HFF-Myc (cell line): ENCODE data around the gene PDZRN4.

Experiments
- DNase-seq: peaks from one replicate; pipeline ENCODE4 v3.0.0-alpha.2; 2011; ENCODE audit warnings: low read depth; ENCODE audit errors: extremely low read depth
- H3K4me3 ChIP-seq: replicated peaks from 2 replicates; pipeline ENCODE4 v1.5.1; 2011; ENCODE audit warnings: low read depth, mild to moderate bottlenecking, control low read depth, low read length
- TF ChIP-seq, protein P1 (sequence below): IDR thresholded peaks from 2 replicates; pipeline ENCODE4 v1.5.1; 2012; ENCODE audit warnings: mild to moderate bottlenecking, low read depth, low read length, control low read depth; ENCODE audit errors: missing control alignments

PDZRN4 gene

DNA sequence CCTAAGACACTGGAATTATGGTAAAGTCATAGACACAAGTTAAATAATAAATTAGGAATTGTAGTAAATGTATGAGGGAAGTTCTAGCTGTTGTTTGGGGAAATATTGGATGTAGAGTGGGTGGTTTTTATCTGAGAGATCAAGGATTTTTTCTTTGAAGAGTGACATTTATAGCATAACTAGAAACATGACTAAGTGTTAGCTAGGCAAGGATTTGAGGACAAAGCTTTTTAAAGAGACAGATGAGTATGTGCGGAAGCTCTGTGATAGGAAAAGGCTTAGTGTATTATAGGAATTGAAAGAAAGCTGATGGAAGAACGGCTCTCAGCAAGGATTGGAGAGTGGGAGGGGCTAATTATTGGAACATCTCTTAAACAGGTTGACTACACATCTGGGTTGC is 24.5 kb downstream of the PDZRN4 start:
- TF ChIP-seq, protein P1, sequence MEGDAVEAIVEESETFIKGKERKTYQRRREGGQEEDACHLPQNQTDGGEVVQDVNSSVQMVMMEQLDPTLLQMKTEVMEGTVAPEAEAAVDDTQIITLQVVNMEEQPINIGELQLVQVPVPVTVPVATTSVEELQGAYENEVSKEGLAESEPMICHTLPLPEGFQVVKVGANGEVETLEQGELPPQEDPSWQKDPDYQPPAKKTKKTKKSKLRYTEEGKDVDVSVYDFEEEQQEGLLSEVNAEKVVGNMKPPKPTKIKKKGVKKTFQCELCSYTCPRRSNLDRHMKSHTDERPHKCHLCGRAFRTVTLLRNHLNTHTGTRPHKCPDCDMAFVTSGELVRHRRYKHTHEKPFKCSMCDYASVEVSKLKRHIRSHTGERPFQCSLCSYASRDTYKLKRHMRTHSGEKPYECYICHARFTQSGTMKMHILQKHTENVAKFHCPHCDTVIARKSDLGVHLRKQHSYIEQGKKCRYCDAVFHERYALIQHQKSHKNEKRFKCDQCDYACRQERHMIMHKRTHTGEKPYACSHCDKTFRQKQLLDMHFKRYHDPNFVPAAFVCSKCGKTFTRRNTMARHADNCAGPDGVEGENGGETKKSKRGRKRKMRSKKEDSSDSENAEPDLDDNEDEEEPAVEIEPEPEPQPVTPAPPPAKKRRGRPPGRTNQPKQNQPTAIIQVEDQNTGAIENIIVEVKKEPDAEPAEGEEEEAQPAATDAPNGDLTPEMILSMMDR = no peak
- no peak overlapping the region for H3K4me3 ChIP-seq
- DNase-seq = no peak

DNA sequence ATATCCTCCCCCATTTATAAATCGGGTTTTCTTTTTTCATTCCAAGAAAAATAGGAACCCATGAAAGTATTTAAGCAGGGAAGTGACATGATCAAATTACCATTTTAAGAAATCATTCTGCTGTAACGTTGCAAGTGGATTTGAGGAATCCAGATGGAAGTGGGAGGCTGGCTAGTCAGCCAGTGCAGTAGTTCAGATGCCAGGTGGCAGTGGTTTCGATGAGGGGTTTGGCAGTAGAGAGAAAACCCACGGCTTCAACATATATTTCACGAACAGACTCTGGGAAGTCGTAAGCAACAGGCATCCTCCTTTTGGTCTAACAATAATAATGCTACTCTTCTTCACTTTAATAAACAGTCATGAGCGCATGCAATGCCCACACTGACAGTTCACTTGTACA is 25.0 kb downstream of the PDZRN4 start:
- no peak overlapping the region for H3K4me3 ChIP-seq
- TF ChIP-seq, protein P1 = no peak
- DNase-seq = no peak

DNA sequence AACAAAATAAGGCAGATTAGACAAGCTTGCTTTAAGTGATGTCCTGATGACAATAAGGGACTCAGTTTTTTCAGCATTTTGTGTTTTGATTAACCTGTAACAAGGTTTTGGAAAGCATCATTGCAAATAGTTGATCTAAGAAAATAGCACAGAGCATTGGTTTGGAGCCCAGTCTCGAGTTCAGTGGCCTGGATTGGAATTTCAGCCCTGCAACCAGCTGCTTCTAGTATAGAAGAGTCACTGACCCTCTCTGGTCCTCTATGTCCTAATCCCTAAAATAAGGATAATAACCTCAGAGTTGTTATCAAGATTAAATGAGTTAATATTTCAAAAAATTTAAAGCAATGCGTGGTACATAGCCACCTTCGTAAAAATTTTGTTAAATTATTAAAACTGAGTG is 25.5 kb downstream of the PDZRN4 start:
- DNase-seq = no peak
- TF ChIP-seq, protein P1 = no peak
- no peak overlapping the region for H3K4me3 ChIP-seq

- TF ChIP-seq, protein P1 = no peak
- no peak overlapping the region for H3K4me3 ChIP-seq
- no peak for DNase-seq
Observed at GRCh38 chr12:41217727-41218126, 29.6 kb downstream of the PDZRN4 start.

GRCh38 chr12:41220931-41221330 is 32.8 kb downstream of the PDZRN4 start:
- no peak for DNase-seq
- no peak overlapping the region for H3K4me3 ChIP-seq
- TF ChIP-seq, protein P1 = no peak

GRCh38 chr12:41221491-41221890 is 33.4 kb downstream of the PDZRN4 start:
- no peak overlapping the region for H3K4me3 ChIP-seq
- no peak for DNase-seq
- TF ChIP-seq, protein P1 = no peak

DNA sequence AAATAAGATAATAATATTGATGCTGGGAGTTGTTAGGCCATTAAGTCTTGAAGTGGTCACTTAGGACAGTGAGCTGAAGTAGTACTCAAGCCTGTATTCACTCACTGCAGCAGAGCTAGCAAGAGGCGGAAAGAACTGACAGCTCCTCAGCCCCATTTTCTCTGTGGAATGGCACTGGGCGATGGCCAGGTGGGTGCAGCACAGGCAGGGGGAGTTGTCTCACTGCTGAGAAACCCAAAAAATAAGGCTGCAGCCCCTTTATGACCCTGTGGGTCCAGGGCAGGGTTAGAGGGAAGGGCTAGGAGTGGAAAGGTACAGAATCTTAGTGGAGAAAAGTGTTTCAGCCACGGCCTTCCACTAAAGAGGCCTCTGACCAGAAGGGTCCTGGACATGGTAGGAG is 35.5 kb downstream of the PDZRN4 start:
- H3K4me3 ChIP-seq = no peak overlapping the region
- TF ChIP-seq, protein P1 = no peak
- DNase-seq = no peak
